ENCODE measurements around the gene SPATA31C1.
"Not testable (repeated sequence)": the region's sequence is repeated elsewhere in the genome, so short reads cannot be mapped to it uniquely, and the experiment has no call there.

The SPATA31C1 gene
- total RNA-seq, result 0 reads per million in 2 donors

DNA sequence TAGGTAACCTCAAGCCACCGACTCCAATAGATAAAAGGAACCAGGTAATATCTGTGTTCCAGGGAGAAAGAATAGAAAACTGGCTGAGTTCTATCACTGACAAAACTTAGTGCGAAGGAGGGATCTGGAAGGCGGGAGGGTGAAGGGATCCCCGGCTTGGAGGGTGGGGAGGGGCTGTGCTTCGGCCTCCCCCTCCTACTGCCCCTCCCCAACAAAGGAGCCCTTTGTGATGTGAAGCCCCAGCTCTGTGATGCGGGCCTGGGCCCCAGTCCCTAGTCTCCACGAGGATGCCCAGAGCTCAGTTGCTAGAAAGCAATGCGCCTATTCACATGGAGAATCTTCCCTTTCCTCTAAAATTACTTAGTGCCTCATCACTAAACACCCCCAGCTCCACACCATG lies at the start of gene SPATA31C1:
Gene SPATA31C1, plus strand, starts transcription at position 301 of the 400 bp plus-strand sequence.
- DNase-seq, result not testable (repeated sequence)

DNA sequence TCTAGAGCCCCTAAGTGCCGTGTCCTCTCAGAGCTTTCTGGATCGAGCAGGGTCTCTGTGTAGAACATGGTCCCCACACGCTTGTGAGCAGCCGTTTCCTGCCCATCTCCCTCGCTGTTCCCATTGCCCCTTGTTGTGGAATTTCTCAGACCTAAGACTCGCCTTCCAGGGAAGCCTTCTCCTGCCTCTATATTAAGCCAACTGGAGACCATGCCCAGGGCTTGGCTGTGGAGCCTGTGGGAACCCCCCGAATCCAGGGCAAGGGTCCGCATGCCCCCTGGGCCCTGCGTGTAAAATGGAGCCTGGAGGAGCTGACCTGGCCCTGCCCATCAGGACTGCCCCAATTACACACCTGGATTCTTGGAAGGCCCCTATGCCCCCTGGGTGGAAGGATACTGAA lies 49.6 kb upstream of the SPATA31C1 start:
- no peak for DNase-seq

DNA sequence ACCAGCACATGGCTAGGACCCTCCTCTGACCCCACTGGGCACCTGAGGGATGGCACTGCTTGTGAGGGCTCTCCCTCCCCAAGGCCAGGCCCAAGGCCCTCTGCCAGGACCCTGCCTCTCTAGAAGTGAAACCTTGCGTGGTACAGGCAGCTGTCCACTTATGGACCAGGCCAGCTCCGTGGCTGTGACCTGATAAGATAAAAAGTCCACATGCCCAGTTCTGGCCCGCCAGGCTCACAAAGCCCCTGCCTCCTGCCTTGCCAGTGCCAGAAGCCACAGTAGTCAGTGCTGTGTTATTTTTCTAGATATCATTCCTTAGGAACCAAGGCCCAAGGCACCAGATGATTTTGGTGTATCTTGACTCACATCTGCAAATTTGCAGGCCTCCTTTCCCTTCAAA lies 49.1 kb upstream of the SPATA31C1 start:
- DNase-seq, result no peak

DNA sequence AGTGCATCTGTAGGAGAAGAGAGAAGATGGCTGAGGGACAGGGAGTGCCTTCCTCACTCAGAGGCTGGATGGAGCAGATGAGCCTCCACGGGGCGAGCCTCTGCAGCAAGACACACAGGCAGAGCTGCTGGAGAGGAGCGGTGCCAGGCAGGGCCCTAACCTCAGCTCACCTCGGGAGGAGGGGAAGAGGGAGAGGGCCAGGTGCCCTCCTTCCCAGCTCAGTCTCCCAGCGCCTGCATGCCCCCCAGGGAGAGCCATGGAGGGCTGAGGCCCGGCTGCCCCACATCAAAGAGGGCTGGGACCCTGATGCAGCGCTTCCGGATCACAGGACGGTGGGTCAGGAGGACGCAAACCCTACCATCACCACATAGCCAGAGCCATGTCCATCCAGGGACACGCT lies 48.7 kb upstream of the SPATA31C1 start:
- no peak for DNase-seq

DNA sequence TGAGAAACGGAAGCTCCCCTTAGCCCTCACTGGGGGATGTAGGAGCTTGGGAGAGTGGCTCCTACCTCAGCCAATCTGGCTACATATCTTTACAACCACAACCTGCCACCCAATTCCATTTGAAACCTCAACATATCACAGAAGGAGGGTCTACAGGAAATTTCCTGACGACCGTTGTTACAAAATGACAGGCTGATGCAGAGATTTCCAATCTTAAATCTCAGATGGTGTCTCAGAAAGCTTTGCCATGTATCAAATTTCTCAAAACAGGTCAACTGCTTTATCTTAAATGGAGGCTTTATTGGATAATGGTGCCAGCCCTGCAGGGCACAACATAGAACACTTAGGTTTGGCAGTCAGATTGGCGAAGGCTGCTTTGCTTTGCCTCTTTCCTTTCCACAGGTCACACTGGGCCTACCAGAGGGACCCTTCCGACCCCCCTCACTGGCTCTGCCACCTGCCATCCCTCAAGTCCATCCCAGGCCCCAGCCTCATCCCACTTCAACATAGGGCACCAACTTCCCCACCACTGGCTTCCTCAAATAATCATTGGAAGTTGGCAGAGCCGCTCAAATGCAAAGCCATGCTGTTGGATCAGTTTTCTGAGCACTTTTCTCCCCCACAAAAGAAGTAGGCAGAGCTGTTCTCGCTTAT lies 46.2 kb upstream of the SPATA31C1 start:
- no peak for DNase-seq

DNA sequence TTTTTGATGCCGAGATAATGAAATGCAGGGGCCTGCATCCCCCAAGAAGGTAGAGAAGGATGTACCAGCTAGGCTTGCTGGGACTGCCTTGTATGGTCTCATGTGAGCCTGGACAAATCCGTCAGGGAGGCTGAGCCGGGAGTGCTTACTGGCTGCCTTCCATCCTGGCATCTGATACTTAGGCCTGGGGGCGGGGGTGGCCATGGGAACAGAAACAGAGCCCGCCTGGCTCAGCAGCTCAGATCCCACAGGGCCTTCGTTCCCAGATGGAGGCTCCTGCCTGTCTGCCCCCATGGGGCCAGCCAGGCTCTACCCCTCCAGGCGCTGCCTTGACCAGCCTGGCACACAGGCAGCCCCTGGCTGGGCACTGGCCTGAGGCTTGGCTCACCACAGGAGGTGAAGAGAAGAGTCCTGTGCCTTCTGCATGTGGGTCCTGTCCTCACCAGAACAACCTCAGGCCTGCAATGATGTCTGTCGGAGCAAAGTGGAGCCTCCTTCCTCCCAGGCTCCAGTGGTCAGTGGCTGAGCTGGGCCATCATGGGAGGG lies 45.6 kb upstream of the SPATA31C1 start:
- no peak for DNase-seq

DNA sequence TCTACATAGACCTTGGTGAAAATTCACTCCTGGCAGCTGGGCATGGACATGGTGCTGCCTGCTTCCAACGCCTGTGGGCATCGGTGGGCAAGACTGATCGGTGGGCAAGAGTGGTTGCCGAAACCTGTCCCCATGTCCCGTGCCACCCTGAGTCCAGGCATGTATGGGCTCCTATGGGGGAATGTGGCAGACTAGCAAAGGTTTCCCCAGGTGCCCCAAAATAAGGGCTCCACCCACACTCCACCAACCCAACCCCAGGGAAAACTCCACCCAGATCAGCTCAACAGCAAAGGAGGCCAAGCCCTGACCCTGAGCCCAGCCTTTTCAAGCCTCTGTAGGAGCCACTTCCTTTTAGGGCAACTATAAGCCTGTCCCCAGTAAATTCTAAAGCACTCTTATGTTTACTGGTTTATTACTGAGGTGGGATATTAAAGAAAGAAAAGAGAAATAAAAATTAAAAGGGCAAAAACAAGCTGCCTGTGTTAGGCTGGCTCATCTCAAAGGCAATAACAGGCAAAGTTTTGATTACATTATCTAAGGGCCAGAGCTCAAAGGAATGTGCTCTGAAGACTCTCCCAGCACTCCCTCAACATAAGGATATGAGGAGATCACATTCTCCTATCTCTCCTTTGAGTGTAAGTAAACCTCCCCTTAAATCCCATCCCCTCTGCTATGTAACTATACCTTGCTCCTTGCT lies 44.0 kb upstream of the SPATA31C1 start:
- DNase-seq, result no peak

DNA sequence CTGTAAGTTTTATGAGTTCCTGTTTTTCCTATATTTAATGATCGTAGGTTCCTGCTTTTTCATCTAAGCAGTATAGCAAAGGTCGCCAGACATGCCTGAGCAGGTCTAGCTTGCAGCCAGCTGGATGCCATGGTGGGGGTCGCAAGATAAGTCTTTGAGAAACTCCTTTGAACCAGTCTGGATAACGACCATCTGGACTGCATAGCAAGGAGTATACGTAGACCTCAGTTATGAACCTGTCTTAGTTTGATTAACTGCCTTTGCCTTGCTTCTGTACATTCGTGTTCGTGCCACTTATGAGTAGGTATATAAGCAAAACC lies 43.5 kb upstream of the SPATA31C1 start:
- DNase-seq, result no peak

DNA sequence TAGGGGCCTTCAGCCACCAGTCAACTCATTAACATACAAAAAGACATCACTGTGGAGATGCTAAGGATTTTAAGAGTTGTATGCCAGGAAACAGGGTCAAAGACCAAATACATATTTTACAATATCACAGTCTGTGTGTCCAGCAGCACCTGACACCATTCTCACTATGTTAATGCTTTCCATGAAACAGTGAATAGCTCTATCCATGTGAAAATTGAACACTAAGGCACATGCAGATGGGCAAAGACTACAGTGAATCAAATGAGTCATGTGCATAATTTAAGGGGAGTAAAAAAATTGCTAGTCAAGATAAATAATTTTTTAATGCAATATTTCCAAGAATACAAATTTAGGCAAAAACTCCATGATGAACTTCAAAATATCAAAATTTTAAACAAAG lies 42.7 kb upstream of the SPATA31C1 start:
- DNase-seq, result no peak

DNA sequence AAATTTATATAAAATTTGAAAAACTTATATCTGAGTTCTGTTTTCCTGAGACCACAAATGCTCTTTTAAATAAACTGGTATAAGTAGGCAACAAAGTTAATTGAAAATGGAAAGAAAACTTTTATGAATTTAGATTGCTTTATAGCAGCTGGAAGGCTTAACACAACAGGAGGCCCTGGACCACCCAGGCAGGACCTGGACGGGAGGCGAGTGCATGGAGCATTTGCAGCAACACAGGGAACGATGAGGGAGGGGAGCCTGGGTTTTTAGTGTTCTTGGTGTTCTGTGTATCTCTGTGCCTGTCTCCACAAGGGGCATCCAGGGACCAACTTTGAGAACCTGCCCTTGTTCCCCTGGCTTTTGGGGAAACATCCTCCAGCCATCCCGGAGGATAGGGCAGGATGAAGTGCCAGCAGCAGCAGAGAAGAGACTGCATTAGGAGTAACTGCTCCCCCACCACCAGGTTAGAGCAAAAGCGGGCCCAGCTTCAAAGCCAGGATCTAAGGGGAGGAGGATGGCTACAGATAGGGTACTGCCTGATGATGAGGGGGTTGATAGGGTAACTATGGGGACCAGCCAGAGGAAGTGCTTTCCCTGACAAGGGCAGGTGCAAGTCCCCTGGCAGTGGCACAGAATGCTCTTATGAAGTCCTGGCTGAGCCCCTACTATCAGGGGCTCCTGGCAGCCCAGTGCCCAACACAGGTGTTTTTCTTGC lies 41.8 kb upstream of the SPATA31C1 start:
- DNase-seq, result no peak

DNA sequence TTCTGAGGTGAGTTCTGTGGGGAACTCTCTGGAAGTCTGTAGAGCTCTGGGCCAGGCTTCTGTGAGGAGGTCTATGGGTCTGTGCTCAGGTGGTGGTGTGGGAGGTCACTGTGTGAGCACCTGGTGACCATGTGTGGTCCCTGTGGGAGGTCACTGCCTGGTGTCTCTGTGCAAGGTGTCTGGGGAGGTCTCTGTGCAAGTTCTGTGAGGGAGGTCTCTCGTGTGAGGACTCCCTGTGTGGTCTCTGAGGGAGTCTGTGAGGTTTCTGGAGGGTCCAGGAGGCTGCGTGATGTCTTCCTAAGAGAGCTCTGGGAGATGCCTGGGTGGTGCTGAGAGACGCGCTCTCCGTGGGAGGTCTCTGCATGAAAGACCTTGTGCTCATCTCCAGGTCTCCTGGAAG lies 41.1 kb upstream of the SPATA31C1 start:
- DNase-seq, result no peak

DNA sequence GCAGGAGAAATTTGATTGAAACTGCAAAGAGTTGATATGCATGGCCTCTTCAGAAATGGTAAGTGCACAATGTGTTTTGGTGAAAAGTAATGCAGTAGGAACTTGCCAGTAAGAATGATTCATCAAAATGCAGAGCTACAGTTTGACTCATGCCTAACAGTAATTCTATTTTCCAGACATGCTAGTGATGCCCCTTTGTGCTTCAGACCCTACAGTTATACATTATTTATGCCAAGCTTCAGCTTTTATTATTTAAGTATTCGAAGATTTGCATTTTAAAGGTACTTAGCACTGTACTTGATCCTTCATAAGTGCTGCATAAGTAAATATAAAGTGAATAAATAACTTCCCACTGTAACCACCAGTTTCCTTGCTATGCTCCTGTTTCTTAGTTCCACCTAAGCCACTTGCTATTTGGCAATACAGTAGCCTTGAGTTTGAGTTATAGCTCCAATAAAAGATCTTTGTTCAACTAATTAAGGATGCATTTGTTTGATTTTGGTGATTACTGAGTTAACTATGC lies 38.7 kb upstream of the SPATA31C1 start:
- DNase-seq, result no peak

DNA sequence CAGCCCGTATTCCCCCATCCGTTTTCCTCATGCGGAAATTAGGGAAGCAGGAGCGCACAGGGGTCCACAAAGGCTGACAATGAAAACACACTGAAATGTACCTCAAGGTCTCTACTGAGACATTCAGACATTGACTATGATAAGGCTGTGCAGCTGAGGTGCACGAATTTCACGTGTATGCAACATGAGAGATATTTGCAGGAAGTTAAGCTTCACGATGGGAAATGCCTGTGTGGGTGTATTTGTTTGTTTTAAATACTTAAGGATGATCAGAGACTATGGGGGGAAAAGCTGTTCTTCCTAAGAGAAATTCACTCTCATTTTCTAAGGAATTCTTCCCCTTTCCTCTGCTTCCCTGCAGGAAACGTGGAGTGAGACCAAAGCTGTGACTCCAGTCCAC lies 37.6 kb upstream of the SPATA31C1 start:
- DNase-seq, result no peak

DNA sequence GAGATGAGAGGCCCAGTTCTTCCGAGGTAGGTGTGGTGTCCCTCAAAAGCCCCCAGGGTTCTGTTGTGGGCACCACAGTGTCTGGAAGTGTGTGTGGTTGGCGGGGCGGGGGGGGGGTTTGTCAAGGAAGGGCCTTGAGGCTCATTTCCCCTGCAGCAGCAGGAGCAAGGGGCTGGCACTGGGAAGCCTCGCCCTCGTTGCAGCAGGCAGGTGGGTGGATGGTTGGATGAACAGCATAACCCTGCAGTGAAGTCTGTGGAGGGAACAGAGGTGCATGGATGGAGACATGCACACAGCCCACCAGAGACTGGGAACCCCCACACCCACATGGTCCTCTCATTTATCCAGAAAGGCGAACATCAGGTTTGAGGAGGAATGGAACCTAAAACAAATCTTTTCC lies 37.1 kb upstream of the SPATA31C1 start:
- no peak for DNase-seq

DNA sequence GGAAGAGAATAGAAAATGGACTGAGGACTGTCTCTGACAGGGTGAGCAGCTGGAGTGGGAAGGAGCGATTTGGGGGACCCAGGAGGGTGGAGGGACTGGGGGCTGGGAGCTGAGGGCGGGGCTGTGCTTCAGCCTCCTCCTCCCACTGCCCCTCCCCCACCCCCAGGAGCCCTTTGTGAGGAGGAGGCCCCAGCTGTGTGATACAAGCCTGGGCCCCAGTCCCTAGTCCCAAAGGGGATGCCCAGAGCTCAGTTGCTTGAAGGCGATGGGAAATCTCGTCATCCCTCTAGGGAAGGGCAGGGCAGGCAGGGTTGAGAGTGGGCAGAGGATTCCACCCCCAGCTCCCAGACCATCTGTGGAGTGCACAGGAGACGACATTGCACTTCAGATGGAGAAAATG lies 35.1 kb upstream of the SPATA31C1 start, which contains the start of gene SPATA31E1:
Gene SPATA31E1, plus strand, starts transcription at position 251 of the 400 bp plus-strand sequence. Its CDS starts 15 bp downstream, at position 266.
- DNase-seq, result no peak

DNA sequence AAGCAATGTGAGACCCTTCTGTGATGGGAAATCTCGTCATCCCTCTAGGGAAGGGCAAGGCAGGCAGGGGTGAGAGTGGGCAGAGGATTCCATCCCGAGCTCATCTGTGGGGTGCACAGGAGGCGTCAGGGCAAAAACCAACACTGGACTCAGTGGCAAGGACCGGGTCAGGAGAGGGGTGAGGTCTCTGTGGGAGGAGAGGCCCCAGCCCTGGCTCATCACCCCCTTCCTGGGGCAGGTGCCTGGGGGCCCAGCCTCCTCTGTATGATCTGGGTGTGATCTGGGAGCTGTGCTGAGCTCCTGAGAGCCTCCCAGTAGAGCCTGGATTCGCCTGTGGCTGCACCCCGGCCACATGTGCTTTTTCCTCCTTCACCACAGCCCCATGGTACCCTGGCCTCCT lies 34.5 kb upstream of the SPATA31C1 start:
- no peak for DNase-seq

DNA sequence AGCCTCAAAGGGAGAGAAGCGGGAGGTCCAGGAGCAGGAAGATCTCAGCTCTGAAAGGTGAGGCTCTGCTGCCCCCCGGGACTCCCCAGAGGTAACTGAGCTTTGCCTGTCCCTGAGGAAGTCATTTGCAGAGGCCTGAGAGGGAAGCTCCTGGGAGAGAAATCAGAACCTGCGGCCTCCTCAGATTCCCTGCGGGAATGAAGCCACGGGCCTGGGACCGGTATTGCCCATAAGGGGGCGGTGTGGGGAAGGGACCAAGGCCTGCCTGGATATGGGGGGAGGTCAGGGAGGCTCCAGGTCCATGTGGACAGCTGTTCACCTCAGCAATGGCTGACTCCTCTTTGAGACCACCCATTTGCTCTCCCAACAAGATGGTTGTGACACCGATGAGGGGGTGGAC lies 33.8 kb upstream of the SPATA31C1 start:
- DNase-seq, result no peak

DNA sequence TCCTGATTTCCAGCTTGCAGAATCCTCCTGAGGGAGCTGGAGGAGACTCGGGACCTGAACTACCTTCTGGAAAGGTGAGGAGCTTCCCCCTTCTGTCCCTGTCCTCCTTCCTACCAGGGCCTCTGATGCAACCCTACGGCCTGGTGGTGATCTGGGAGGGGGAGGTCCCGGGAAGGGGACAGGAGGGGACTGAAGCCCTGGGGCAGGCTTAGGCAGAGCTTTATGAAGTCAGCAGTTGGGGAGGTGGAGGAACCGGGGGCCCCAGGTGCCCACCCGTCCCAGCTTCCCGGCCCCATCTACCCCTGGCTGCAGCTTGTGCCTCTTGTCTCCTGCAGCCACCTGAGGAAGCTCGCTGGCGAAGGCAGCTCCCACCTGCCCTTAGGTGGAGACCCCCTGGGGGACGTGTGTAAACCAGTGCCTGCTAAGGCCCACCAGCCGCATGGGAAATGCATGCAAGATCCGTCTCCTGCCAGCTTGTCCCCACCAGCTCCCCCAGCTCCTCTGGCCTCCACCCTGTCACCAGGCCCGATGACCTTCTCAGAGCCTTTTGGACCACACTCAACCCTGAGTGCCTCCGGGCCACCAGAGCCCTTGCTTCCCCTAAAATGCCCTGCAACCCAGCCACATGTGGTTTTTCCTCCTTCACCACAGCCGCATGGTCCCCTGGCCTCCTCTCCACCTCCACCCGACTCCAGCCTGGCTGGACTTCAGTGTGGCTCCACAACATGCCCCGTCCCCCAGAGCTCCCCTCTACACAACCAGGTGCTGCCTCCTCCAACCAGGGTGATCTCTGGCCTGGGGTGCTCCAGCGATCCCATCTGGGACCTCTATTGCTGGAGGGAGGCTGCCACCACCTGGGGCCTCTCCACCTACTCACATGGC lies 32.9 kb upstream of the SPATA31C1 start:
- no peak for DNase-seq

DNA sequence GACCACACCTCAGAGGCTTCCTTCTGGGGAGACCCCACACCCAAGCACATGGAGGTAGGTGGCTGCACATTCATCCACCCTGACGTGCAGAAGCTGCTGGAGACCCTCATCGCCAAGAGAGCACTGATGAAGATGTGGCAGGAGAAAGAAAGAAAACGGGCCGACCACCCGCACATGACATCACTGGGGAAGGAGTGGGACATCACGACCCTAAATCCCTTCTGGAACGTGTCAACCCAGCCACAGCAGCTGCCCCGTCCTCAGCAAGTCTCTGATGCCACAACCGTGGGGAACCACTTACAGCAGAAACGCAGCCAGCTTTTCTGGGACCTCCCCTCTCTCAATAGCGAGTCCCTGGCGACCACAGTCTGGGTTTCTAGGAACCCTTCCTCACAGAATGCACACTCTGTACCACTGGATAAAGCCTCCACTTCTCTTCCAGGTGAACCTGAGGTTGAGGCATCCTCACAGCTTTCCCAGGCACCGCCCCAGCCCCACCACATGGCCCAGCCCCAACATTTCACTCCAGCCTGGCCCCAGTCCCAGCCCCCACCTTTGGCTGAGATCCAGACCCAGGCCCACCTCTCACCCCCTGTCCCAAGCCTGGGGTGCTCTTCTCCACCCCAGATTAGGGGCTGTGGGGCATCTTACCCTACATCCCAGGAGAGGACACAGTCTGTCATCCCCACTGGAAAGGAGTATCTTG lies 32.1 kb upstream of the SPATA31C1 start:
- DNase-seq, result no peak

DNA sequence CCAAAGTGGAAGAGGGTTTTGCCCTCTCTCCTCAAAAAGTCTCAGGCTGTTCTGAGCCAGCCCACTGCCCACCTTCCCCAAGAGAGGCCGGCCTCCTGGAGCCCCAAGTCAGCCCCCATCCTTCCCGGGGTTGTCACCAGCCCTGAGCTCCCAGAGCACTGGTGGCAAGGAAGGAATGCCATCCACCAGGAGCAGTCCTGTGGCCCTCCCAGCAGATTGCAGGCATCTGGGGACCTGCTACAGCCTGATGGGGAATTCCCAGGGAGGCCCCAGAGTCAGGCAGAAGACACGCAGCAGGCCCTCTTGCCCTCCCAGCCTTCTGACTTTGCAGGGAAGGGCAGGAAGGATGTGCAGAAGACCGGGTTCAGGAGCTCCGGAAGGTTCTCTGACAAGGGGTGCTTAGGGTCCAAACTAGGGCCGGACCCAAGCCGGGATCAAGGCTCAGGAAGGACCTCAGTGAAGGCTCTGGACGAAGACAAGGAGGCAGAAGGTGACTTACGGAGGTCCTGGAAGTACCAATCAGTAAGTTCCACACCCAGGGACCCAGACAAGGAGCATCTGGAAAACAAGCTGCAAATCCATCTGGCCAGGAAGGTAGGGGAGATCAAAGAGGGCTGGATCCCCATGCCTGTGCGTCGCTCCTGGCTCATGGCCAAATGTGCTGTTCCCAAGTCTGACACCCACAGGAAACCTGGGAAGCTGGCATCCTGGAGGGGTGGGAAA lies 31.4 kb upstream of the SPATA31C1 start:
- DNase-seq, result no peak

DNA sequence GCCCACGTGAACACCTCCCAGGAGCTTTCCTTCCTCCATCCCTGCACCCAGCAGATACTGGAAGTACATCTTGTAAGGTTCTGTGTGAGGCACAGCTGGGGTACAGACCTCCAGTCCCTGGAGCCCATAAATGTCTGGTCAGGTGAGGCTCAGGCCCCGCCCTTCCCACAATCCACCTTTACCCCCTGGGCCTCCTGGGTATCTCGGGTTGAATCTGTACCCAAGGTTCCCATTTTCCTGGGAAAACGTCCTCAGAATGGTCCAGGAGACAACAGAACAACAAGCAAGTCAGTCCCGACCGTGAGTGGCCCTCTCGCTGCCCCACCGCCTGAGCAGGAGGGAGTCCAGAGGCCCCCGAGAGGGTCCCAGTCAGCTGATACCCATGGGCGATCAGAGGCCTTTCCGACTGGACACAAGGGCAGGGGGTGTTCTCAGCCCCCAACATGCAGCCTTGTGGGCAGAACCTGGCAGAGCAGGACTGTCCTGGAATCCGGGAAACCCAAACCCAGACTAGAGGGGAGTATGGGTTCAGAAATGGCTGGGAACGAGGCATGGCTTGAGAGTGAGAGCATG lies 30.7 kb upstream of the SPATA31C1 start:
- DNase-seq, result no peak
